Activated B cell treated with CpG ODN at 0.5 μM for 24 hours (primary cell): ENCODE data around the gene MTA2. TPM values are rescaled to one million over a fixed set of nuclear protein-coding genes. Genes with fewer than 3 reads are reported as not detected.
A peak's percentile ranks its signal among the peaks of the same experiment; 100 is the strongest.
"Not testable (repeated sequence)": the region's sequence is repeated elsewhere in the genome, so short reads cannot be mapped to it uniquely, and the experiment has no call there.

Source experiments
- ATAC-seq: fragments of 200-7000 bp; cut with Tn5 transposase; one replicate; pipeline ENCODE4 v1.10.0; 2021; ENCODE audit warnings: low read depth, mild to moderate bottlenecking, moderate library complexity
- CTCF ChIA-PET: fragments of 350-600 bp; sonication (Branson Sonifier 250); formaldehyde crosslinking; loops from one replicate; lab custom pipeline; 2021; ENCODE audit warnings: antibody characterized with exemption; lab: Charles Lee
- POLR2A ChIA-PET: fragments of 350-600 bp; sonication (Branson Sonifier 250); formaldehyde crosslinking; loops from one replicate; lab custom pipeline; 2021; ENCODE audit warnings: antibody characterized with exemption; lab: Charles Lee
- DNase-seq: peaks from one replicate; pipeline ENCODE4 v3.0.0; 2022
- H3K27ac Mint-ChIP-seq: one replicate; pipeline ENCODE4 v1.8.0; 2020; ENCODE audit warnings: mixed read lengths
- H3K27me3 Mint-ChIP-seq: one replicate; pipeline ENCODE4 v1.8.0; 2021; ENCODE audit warnings: mixed read lengths
- H3K36me3 Mint-ChIP-seq: one replicate; pipeline ENCODE4 v1.8.0; 2021; ENCODE audit warnings: low read depth, mixed read lengths
- H3K4me1 Mint-ChIP-seq: one replicate; pipeline ENCODE4 v1.8.0; 2021; ENCODE audit warnings: mixed read lengths
- H3K4me3 Mint-ChIP-seq: one replicate; pipeline ENCODE4 v1.8.0; 2020; ENCODE audit warnings: mild to moderate bottlenecking, mixed read lengths
- H3K9me3 Mint-ChIP-seq: one replicate; pipeline ENCODE4 v1.8.0; 2020; ENCODE audit warnings: mixed read lengths
- intact Hi-C: fragments of 100-400 bp; cut with micrococcal nuclease; formaldehyde crosslinking; loops from one replicate; pipeline ENCODE4 v1.15.1; 2024
- total RNA-seq: library from RNA; stranded (reverse); gene quantifications from 2 replicates; pipeline ENCODE4 v1.2.3, GENCODE V29; 2022
- TF ChIP-seq, protein P1 (sequence below): fragments of 200-600 bp; IDR thresholded peaks from one replicate; pipeline ENCODE4 v1.8.0; 2022; ENCODE audit warnings: antibody characterized with exemption, mild to moderate bottlenecking

The MTA2 gene
- total RNA-seq, 1 donor from 2014 or later = 175 TPM

DNA sequence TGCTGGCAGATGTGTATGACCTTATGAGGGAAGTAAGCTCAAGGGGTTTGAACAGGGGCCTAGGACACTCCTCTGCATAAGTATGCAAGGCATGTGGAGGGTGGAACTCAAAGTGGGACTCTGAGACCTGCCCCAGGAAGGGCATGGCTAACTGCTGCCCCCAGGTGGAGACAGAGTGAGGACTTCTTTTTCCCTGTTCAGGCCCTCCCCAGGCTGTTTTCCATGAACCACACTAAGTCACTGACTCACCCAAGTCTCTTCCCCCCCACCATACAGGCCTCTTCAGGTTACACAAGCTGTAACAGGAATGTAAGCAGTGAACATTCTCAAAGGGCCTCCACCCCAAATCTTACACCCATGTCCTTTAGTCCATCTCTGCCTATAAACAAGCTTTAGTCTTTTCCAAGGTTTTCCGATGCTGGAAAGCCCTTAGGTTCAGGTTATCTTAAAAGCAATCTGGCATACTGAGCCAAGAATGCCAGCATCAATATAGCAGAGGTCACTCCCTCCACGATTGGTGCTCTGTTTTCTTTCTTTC is 41.0 kb downstream of the MTA2 start:
- peak; percentile 16 for ATAC-seq
- intact Hi-C loops = loop anchor here (1.0 kb wide), 5 partner anchors 19 to 165 kb away; no protein-coding TSS in a partner anchor
- DNase-seq = no peak
- no peak overlapping the region for H3K4me3 Mint-ChIP-seq
- TF ChIP-seq, protein P1, sequence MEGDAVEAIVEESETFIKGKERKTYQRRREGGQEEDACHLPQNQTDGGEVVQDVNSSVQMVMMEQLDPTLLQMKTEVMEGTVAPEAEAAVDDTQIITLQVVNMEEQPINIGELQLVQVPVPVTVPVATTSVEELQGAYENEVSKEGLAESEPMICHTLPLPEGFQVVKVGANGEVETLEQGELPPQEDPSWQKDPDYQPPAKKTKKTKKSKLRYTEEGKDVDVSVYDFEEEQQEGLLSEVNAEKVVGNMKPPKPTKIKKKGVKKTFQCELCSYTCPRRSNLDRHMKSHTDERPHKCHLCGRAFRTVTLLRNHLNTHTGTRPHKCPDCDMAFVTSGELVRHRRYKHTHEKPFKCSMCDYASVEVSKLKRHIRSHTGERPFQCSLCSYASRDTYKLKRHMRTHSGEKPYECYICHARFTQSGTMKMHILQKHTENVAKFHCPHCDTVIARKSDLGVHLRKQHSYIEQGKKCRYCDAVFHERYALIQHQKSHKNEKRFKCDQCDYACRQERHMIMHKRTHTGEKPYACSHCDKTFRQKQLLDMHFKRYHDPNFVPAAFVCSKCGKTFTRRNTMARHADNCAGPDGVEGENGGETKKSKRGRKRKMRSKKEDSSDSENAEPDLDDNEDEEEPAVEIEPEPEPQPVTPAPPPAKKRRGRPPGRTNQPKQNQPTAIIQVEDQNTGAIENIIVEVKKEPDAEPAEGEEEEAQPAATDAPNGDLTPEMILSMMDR = peak; percentile 18
- peaks cover 43% of the 10 kb centered on the region for H3K4me1 Mint-ChIP-seq
- peaks cover 61% of the 10 kb centered on the region for H3K36me3 Mint-ChIP-seq
- H3K27me3 Mint-ChIP-seq = no peaks in the 10 kb centered on the region
- CTCF ChIA-PET = interaction anchor here (1.0 to 11.9 kb wide), 16 partner anchors 9 to 165 kb away, joined by 3 to 192 read pairs (median 5); partner anchors contain the start of genes AHNAK and TUT1
- POLR2A ChIA-PET = interaction anchor here (0.5 to 5.5 kb wide), 9 partner anchors 8 to 136 kb away, joined by 3 to 40 read pairs (median 7); partner anchors contain the start of genes C11orf98, CSKMT and EEF1G
- H3K27ac Mint-ChIP-seq = peak overlapping the region; percentile 68
- no peaks in the 10 kb centered on the region for H3K9me3 Mint-ChIP-seq

- peaks cover 51% of the 10 kb centered on the region for H3K36me3 Mint-ChIP-seq
These were observed 42.0 kb downstream of the MTA2 start for GRCh38 chr11:62559626-62560025.

DNA sequence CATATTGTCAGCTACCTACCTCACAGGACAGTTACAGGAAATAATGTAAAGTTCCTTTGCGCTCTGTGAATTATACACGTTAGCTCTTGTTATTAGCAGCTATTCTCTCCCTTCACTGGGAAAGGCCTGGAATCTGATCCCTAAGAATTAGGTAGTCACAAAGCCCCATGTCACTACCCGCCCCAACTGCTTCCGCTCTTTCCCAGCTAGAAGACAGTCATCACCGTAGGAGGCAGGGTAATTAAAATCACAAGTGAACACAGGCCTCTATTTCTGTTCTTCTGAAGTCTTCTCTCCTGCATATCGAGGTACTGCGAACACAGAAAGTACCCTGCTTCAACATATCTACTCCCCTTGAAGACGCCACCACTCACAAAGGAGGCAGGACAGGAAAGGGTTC is 42.5 kb downstream of the MTA2 start:
- POLR2A ChIA-PET = interaction anchor here (0.6 to 5.5 kb wide), 9 partner anchors 14 to 225 kb away, joined by 3 to 40 read pairs (median 4); partner anchors contain the start of genes C11orf98, CSKMT and EEF1G
- DNase-seq (no peak), ATAC-seq (no peak)
- no peak overlapping the region for H3K27ac Mint-ChIP-seq
- no peaks in the 10 kb centered on the region for H3K9me3 Mint-ChIP-seq
- peaks cover 49% of the 10 kb centered on the region for H3K36me3 Mint-ChIP-seq
- H3K4me1 Mint-ChIP-seq = peaks cover 58% of the 10 kb centered on the region
- TF ChIP-seq, protein P1 = no peak
- intact Hi-C loops = loop anchor here (5.0 to 10.0 kb wide), 2 partner anchors 283 to 1204 kb away; no protein-coding TSS in a partner anchor
- H3K27me3 Mint-ChIP-seq = no peaks in the 10 kb centered on the region
- CTCF ChIA-PET = interaction anchor here (1.4 to 11.9 kb wide), 5 partner anchors 17 to 164 kb away, joined by 3 to 192 read pairs (median 16); no protein-coding TSS in a partner anchor
- H3K4me3 Mint-ChIP-seq = no peak overlapping the region

More at GRCh38 chr11:62559626-62560025, 42.0 kb downstream of the MTA2 start:
- not testable (repeated sequence) for ATAC-seq, H3K9me3 Mint-ChIP-seq, H3K4me3 Mint-ChIP-seq, DNase-seq, H3K27me3 Mint-ChIP-seq
- peaks cover 53% of the 10 kb centered on the region for H3K4me1 Mint-ChIP-seq
- ChIA-PET CTCF (interaction anchor here (1.4 to 11.9 kb wide), 8 partner anchors 8 to 164 kb away, joined by 3 to 192 read pairs (median 10); no protein-coding TSS in a partner anchor), POLR2A (interaction anchor here (0.7 to 5.5 kb wide), 6 partner anchors 13 to 135 kb away, joined by 3 to 40 read pairs (median 11); partner anchors contain the start of genes C11orf98, CSKMT and EEF1G)
- H3K27ac Mint-ChIP-seq = peak overlapping the region; percentile 30
- intact Hi-C loops = loop anchor here (1.0 to 10.0 kb wide), 7 partner anchors 18 to 1205 kb away; no protein-coding TSS in a partner anchor

- ChIA-PET CTCF (interaction anchor here (2.6 to 11.9 kb wide), 3 partner anchors 16 to 163 kb away, joined by 16 to 192 read pairs (median 161); no protein-coding TSS in a partner anchor), POLR2A (interaction anchor here (0.6 to 5.5 kb wide), 8 partner anchors 14 to 226 kb away, joined by 3 to 40 read pairs (median 6); partner anchors contain the start of genes EEF1G and TUT1)
- H3K4me3 Mint-ChIP-seq = no peak overlapping the region
- TF ChIP-seq, protein P1 = no peak
- ATAC-seq (no peak), DNase-seq (no peak)
- peaks cover 63% of the 10 kb centered on the region for H3K4me1 Mint-ChIP-seq
- H3K27me3 Mint-ChIP-seq = no peaks in the 10 kb centered on the region
- H3K36me3 Mint-ChIP-seq = peaks cover 44% of the 10 kb centered on the region
- peak overlapping the region; percentile 99 for H3K27ac Mint-ChIP-seq
- intact Hi-C loops = loop anchor here (5.0 to 10.0 kb wide), 2 partner anchors 284 to 1204 kb away; no protein-coding TSS in a partner anchor
- H3K9me3 Mint-ChIP-seq = no peaks in the 10 kb centered on the region
These were observed 43.0 kb downstream of the MTA2 start for GRCh38 chr11:62558669-62559068.

DNA sequence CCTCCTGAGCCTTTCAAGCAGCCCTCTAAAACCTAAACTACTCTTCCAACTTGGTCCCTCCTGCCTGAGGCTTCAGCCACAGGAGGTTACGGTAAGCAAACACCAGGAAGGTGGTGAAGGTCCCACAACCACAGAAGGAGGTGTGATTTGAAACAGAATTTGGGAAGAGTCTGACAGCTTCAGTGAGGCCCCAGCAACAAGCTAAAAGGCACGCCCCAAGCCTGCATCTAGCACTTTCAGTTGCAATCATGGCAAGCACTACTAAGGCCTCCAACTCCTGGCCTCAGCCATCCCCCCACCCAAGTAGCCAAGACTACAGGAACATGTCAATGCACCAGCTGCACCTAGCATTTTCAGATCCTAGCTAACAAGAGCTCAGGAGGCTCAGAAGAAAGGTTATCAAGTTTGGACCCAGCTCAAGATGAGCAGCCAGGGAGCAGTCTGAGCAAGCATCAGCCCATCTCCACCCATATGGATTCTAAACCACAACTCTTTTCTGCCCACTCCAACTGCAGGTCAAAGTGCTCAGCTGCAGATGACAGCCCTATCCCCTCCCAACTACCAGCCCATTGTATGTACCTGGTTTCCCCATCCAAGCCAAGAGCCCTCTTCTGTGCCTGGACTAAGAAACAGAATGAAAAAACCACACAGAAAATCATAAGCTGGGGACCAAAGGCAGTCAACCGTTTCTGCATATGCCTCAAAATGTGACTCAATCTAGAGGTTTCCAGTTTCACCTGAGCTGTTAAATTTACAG is 44.6 kb downstream of the MTA2 start:
- ATAC-seq = no peak
- H3K4me1 Mint-ChIP-seq = peaks cover 79% of the 10 kb centered on the region
- H3K9me3 Mint-ChIP-seq = no peaks in the 10 kb centered on the region
- ChIA-PET CTCF (interaction anchor here (0.7 to 11.9 kb wide), 6 partner anchors 10 to 162 kb away, joined by 3 to 192 read pairs (median 6); partner anchors contain the start of gene AHNAK), POLR2A (interaction anchor here (0.5 to 5.5 kb wide), 21 partner anchors 10 to 324 kb away, joined by 3 to 40 read pairs (median 7); partner anchors contain the start of genes AHNAK, C11orf98, CSKMT and EEF1G)
- peak overlapping the region; percentile 81 for H3K4me3 Mint-ChIP-seq
- no peak for DNase-seq
- H3K36me3 Mint-ChIP-seq = peaks cover 37% of the 10 kb centered on the region
- intact Hi-C loops = loop anchor here (1.0 to 10.0 kb wide), 4 partner anchors 46 to 1202 kb away; no protein-coding TSS in a partner anchor
- no peaks in the 10 kb centered on the region for H3K27me3 Mint-ChIP-seq
- peak overlapping the region; percentile 99 for H3K27ac Mint-ChIP-seq
- TF ChIP-seq, protein P1 = no peak
